Stimulated activated CD4-positive, alpha-beta T cell treated with anti-CD3 and anti-CD28 coated beads, Interleukin-12 subunit alpha, Interleukin-12 subunit beta, amount 100 ng/mL, for 24 hours (primary cell): ENCODE measurements around the gene BDNF.
"Not testable (repeated sequence)": the region's sequence is repeated elsewhere in the genome, so short reads cannot be mapped to it uniquely, and the experiment has no call there.

ENCODE experiments used
- DNase-seq, 2 experiments: peaks; one replicate each; pipeline ENCODE4 v3.0.0-alpha.2; 2020; ENCODE audit warnings: low read depth in 2 of 2

BDNF gene

DNA sequence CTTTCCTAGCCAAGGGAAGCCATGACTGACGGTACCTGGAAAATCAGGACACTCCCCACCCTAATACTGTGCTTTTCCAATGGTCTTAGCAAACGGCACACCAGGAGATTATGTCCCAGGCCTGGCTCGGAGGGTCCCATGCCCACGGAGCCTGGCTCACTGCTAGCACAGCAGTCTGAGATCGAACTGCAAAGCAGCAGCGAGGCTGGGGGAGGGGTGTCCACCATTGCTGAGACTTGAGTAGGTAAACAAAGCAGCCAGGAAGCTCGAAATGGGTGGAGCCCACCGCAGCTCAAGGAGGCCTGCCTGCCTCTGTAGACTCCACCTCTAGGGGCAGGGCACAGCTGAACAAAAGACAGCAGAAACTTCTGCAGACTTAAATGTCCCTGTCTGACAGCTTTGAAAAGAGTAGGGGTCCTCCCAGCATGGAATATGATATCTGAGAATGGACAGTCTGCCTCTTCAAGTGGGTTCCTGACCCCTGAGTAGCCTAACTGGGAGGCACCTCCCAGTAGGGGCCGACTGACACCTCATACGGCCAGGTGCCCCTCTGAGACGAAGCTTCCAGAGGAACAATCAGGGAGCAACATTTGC lies 34.6 kb downstream of the BDNF start:
- DNase-seq: not testable (repeated sequence)

GRCh38 chr11:27663326-27663725 lies 36.9 kb downstream of the BDNF start:
- DNase-seq: no peak

DNA sequence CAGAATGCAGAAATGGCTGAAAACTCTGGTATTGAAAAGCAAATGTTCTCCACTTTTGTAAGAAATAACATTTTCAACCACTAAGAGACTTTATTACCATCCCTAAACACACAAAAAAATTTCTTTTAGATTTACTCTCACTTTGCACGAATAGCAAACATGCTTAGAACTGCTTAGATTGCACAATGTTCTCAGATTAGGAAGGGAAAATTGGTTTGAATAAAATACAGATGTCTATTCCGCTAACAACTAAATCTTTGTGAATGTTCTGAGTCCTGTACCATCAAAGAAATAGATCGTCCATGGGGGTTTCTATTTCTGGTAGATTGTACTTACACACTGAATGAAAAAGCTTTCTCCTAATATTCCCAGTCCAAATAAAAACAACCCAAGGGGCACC lies 40.1 kb downstream of the BDNF start:
- no peak for DNase-seq

- no peak for DNase-seq
These were observed 41.6 kb downstream of the BDNF start for GRCh38 chr11:27658535-27659236.

- DNase-seq: no peak
These were observed 43.3 kb downstream of the BDNF start for GRCh38 chr11:27656806-27657483.

GRCh38 chr11:27656320-27656719 lies 43.9 kb downstream of the BDNF start:
- DNase-seq: no peak

GRCh38 chr11:27653990-27654758 lies 46.1 kb downstream of the BDNF start:
- DNase-seq: no peak

GRCh38 chr11:27651711-27652110 lies 48.5 kb downstream of the BDNF start:
- DNase-seq: no peak

- no peak for DNase-seq
These were observed 49.3 kb downstream of the BDNF start for GRCh38 chr11:27650988-27651387.

DNA sequence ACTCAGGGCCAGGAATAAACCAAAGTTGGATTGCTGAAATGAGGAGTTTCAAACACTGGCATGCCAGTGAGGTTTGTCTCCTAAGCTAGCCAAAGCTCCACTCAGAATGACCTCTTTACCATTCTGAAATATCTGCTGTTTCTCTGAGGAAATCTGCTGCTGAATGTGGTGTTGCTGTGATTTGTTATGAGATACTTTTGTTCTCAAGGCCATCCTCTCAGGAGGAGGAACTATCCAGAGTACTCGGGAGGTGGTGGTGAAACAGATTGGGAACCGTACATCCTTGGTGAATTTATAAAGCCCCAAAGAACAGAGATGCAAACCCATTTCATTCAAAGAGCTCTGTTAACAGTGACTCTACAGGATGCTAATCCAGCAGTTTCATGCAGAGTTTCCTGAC lies 50.5 kb downstream of the BDNF start:
- DNase-seq: no peak

- no peak for DNase-seq
These were observed 51.4 kb downstream of the BDNF start for GRCh38 chr11:27648840-27649239.

DNA sequence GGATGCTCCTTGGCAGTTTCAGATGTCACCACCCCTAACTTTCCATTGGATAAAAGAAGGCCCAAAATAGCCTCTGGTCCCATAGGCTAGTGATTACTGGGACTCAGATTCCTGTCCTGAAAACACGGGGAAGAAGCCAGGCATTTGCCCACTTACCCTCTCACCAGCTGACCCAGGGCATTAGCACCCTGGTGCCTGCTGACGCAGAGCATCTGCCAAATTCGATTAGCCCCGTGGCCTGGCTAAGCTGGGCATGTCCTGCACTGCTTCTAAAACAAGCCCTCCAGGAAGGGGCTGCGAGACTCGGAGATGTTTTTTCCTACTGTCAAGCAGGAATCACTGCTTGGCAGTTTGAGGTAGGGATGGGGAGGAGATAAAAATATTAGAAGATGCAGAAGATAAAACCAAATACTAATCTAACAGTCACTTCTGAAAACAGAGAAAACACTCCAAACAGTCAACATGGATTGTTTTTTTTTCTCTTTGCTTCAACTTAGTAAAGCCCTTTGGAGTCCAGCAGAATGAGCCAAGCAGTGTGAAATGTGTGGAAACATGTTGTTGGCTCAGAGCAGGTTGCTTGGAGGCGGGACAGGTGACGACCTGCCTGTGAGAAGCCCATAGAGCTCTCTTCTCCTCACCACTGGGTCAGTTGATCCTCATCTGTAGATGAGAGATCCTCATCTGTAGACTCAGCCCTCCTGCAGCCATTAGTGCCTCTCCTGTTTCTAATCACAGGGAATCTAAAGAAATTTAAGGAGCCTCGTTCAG lies 54.0 kb downstream of the BDNF start:
- DNase-seq: no peak

- DNase-seq: no peak
These were observed 57.3 kb downstream of the BDNF start for GRCh38 chr11:27642954-27643353.

- DNase-seq: no peak
These were observed 59.3 kb downstream of the BDNF start for GRCh38 chr11:27640954-27641353.

- DNase-seq: no peak
These were observed 64.7 kb downstream of the BDNF start for GRCh38 chr11:27635567-27636037.

GRCh38 chr11:27634776-27635175 lies 65.5 kb downstream of the BDNF start:
- DNase-seq: not testable (repeated sequence)

GRCh38 chr11:27634282-27634681 lies 66.0 kb downstream of the BDNF start:
- DNase-seq: not testable (repeated sequence)

DNA sequence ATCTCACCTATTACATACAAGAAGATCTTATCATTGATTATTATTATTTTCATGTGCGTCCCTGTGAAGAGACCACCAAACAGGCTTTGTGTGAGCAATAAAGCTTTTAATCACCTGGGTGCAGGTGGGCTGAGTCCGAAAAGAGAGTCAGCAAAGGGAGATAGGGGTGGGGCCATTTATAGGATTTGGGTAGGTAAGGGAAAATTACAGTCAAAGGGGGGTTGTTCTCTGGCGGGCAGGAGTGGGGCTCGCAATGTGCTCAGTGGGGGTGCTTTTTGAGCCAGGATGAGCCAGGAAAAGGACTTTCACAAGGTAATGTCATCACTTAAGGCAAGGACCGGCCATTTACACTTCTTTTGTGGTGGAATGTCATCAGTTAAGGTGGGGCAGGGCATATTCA lies 71.2 kb downstream of the BDNF start:
- not testable (repeated sequence) for DNase-seq

- DNase-seq: no peak
These were observed 72.3 kb downstream of the BDNF start for GRCh38 chr11:27627979-27628378.

- no peak for DNase-seq
These were observed 73.2 kb downstream of the BDNF start for GRCh38 chr11:27626938-27627586.
